GM19328 (cell line): ENCODE data around the gene KASH5.
"Not testable (repeated sequence)": the region's sequence is repeated elsewhere in the genome, so short reads cannot be mapped to it uniquely, and the experiment has no call there.

Experiments
- ATAC-seq: cut with Tn5 transposase; IDR thresholded peaks from one replicate; pipeline ENCODE4 v1.9.1; 2021; ENCODE audit warnings: mild to moderate bottlenecking, moderate library complexity; ENCODE audit not compliant: unreplicated experiment

KASH5 gene

GRCh38 chr19:49361438-49362047 is 26.5 kb upstream of the KASH5 start:
- no peak for ATAC-seq

GRCh38 chr19:49362048-49362928 is 25.8 kb upstream of the KASH5 start, which contains the start of gene TEAD2:
Gene TEAD2 (minus strand): TSS chr19:49362416. CDS start chr19:49360075, 2,341 bp downstream.
- ATAC-seq = no peak

DNA sequence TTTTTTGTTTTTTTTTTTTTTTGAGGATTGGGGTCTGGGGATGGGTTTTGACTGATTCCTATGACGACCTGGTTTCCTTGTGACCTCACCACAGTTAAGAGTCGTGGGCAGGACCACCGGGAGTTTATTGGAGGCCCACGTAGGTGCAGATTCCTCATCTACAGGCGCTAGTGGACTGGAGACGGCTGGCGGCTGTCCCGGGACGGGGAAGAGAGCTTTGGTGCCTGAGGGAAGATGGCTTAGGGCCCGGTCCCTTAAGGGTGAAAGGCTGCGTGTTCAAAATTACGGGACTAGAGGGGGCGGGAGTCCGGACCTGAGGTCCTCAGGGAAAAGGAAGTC is 25.2 kb upstream of the KASH5 start:
- ATAC-seq = no peak

- ATAC-seq = no peak
Observed at GRCh38 chr19:49363268-49364082, 24.6 kb upstream of the KASH5 start, which contains the start of gene DKKL1. Gene DKKL1 (plus strand): TSS chr19:49363877. CDS start chr19:49363999, 122 bp downstream.

- ATAC-seq = no peak
Observed at GRCh38 chr19:49364083-49364737, 23.8 kb upstream of the KASH5 start.

- ATAC-seq = no peak
Observed at GRCh38 chr19:49366110-49366509, 21.9 kb upstream of the KASH5 start.

- no peak for ATAC-seq
Observed at GRCh38 chr19:49368711-49369358, 19.2 kb upstream of the KASH5 start.

DNA sequence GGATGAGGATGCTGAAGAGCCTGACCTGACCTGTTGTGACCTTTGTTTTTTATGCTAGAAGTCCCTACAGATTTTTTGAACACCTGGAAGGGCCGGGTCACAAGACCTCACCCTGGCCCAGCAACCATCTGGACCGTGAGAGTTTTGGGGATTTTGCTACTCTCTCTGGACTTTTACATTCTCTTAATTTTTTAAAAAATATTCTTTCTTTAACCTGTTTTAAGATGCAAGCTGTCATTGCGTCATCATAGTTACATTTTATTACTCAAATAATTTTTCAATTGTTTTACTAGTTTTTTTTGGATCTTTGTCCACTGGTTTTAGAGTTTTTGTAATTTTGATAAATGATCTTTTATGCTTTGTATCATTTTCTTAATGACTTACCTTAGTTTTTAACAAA is 16.9 kb upstream of the KASH5 start:
- ATAC-seq = no peak

DNA sequence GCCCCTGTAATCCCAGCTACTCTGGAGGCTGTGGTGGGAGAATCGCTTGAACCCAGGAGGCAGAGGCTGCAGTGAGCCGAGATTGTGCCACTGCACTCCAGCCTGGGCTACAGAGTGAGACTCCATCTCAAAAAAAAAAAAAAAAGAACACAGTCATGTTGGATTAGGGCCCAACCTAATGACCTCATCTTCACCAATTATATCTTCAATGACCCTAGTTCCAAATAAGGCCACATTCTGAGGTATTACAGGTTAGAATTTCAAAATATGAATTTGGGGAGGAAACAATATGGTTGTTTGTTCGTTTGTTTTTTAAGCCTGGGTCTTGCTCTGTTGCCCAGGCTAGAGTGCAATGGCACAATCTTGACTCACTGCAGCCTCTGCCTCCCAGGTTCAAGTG is 14.9 kb upstream of the KASH5 start:
- ATAC-seq = not testable (repeated sequence)

DNA sequence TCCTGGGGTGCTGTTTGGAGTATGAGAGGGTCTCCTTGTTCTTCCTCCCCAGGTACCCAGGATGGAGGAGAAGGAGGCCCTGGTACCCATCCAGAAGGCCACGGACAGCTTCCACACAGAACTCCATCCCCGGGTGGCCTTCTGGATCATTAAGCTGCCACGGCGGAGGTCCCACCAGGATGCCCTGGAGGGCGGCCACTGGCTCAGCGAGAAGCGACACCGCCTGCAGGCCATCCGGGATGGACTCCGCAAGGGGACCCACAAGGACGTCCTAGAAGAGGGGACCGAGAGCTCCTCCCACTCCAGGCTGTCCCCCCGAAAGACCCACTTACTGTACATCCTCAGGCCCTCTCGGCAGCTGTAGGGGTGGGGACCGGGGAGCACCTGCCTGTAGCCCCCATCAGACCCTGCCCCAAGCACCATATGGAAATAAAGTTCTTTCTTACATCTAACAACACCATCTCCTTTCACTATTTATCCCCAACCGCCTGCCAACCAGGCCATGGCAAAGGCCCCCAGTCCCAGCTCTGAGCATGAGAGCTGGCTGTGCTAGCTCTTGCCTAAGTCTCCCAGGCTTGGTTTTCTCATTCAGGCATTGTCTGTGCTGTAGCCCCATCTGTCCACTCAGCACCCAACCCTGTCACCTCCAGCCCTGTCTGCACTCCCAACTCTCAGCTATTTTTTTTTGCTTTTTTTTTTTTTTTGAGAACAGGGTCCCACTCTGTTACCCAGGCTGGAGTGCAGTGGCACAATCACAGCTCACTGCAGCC is 13.2 kb upstream of the KASH5 start:
- ATAC-seq = no peak

- ATAC-seq = no peak
Observed at GRCh38 chr19:49378512-49378911, 9.5 kb upstream of the KASH5 start.

DNA sequence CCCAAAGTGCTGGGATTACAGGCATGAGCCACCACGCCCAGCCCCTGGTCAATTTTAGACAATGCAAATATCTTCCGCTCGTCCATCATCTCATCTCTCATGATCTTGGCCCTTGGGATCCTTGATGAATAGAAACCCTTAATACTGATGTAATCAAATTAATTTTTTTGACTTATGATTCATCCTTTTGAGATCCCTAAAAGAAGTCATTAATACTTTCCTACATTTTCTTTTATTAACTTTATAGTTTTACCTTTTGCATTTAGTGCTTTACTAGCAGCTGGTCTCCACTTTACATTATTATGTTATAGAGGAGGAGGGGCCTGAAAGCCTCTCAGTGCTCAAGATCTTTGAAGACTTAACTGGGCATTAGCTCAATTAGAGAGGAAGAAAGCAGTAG is 7.7 kb upstream of the KASH5 start:
- no peak for ATAC-seq

DNA sequence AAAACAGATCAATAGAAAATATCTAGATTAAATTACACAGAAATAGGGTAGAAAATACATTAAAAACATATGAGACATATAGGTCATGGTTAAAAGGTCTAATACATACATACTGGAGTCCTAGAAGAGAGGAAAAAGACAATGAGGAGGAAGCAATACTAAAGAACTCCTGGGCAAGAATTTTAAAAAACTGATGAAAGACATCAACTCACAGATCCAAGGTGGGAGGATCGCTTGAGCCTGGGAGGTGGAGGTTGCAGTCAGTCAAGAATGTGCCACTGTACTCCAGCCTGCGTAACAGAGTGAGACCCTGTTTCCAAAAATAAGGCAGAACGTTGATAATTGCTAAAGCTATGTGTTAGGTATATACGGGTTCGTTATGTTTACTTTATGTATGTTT is 5.4 kb upstream of the KASH5 start:
- no peak for ATAC-seq

- no peak for ATAC-seq
Observed at GRCh38 chr19:49383599-49383998, 4.5 kb upstream of the KASH5 start.

GRCh38 chr19:49389406-49389805 is 1.4 kb downstream of the KASH5 start:
- ATAC-seq = no peak

DNA sequence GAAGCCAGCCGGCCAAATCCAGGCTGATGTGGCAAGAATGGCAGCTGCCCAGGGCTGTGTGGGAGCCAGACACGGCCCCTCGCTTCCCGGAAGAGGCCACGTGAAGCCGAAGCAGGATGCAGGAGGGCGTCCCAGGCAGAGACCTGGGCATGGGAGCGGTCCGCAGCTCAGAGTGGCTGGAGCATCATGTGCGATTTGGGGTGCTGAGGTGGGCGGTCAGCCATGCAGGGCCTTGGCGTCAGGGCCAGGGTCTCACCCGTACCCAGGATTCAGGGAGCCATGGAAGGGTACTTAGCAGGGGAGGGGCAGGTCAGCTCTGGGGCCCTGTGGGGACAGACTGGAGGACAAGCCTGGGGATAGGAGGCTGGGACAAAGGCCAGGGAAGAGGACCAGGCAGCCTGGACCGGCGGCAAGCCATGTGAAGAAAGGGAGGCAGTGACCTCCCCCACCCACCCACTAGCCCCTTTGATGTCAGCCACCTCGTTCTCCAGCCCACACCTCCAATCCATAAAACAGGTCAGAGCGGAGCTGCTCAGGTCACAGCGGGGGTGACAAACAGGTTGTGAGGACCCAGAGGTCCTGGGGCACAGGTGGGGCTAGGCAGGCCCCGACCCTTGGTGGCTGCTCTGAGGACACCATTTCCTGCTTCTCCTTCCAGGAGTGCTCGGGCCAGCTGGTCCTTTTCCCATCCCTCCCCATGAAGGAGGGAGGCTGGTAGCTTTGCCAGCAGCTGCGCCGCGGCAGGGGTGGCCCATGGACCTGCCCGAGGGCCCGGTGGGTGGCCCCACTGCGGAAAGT is 2.3 kb downstream of the KASH5 start:
- no peak for ATAC-seq

GRCh38 chr19:49390929-49391359 is 2.9 kb downstream of the KASH5 start:
- ATAC-seq = no peak

- ATAC-seq = no peak
Observed at GRCh38 chr19:49391581-49392399, 3.7 kb downstream of the KASH5 start.
